NCI-H2227 (cell line): ENCODE results near the gene SLC35F3.
"Not testable (repeated sequence)": the region's sequence is repeated elsewhere in the genome, so short reads cannot be mapped to it uniquely, and the experiment has no call there.

Experiments used
- DNase-seq: peaks from one replicate; lab custom pipeline; 2025; ENCODE audit not compliant: unreplicated experiment; lab: John Stamatoyannopoulos, UW

Gene SLC35F3

GRCh38 chr1:234096161-234096770 is 191.8 kb downstream of the SLC35F3 start:
- no peak for DNase-seq

GRCh38 chr1:234102583-234102982 is 198.1 kb downstream of the SLC35F3 start:
- no peak for DNase-seq

GRCh38 chr1:234103198-234103597 is 198.7 kb downstream of the SLC35F3 start:
- no peak for DNase-seq

DNA sequence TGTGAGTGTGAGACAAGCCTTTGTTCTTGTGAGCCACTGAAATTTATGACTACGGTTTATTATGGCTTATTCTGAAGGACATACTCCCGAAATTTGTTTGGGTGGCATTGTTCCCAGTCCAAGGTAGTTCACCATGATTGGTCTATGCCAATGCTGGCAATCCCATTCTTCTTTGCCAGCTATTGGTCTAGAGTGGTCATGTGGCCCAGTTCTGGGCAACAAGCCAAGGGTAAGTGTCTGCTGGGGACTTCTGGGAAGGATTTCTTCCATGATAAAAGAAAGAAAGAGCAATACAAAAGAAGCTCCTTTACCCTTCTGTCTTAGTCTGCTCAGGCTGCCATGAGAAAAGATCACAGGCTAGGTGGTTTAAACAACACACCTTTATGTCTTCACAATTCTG is 201.6 kb downstream of the SLC35F3 start:
- DNase-seq = no peak

DNA sequence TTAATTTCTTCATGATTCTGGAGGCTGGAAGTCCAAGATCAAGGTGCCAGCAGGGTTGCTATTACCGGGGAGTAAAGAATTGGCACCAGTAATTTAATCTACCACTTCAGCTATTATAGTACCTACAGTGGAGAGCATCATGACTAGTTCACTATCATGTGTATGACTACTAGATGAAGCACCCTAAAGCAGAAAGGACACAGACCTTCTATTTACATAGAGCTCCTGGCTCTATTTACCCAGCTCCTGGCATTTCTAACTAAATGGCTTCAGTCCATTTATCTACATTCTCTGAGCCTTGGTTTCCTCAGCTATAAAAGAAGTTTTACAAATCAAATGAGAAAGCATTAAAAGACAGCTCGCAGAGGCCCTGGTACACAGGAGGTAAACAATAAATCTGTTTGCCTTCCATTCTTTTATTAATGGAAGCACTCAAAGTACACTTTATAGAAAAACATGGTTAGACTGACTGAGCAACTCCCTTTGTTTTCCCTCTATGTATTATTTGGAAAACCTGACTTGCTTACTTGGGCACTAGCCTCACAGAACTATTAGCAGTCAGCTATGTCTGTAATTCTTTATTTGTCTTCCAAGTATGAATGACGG is 203.0 kb downstream of the SLC35F3 start:
- DNase-seq = no peak

DNA sequence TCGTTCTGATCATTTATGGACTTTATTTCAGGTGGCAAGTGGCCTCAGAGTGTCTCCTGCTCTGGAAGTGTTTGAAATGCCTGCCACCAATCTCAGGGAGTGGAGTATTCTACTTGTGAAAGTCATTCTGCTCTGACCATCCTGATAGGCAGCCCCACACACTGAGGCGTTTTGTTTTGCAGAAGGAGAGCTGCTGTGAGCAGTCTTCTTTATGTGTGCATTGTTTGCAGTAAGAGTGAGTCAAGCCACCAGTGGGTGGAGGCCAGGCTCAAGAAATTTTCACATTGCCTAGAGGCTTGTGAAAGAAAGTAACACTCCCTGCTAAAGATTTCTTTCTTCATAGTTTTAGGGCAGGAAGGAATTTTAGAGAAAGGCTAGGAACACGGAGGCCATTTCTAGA is 204.4 kb downstream of the SLC35F3 start:
- DNase-seq = no peak

DNA sequence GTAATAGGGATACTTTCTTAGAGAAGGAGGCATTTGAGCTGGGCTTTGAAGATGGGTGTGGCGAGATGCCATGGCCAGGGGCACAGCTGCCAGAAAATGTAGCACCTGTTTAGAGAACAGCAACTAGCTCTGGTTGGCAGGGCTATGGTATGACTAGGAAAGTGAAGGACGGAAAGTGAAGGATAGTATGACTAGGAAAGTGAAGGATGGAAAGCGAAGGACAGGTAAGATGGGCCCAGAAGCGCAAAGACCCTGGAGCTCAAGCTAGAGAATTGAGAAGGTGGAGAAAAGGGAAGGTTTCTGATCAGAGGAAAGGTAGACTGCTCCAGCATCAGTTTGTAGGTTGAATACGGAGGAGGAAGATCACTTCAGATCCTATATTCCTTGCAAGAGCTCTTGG is 205.4 kb downstream of the SLC35F3 start:
- no peak for DNase-seq

GRCh38 chr1:234111458-234112142 is 207.1 kb downstream of the SLC35F3 start:
- DNase-seq = peak; percentile 15

- DNase-seq = peak; percentile 78
These were observed 210.3 kb downstream of the SLC35F3 start for GRCh38 chr1:234114648-234115307.

- no peak for DNase-seq
These were observed 214.4 kb downstream of the SLC35F3 start for GRCh38 chr1:234118911-234119310.

DNA sequence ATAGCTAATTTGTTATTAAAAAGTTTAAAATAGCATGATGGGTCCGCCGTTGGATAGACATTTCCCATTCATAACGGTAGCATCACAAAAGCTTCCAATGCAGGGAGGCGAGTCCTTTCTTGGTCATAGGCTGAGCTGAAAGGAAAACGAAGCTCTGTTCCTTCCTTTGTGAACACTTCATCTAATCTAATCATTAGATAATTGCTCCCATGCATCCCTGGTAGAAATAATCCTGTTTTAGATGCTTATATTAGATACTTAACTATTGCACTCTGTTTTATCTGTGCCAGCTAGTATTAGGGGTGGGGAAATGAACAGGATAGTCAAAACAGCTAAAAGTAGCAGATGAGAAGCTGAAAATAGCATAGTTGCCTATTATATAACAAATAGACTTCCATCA is 215.0 kb downstream of the SLC35F3 start:
- no peak for DNase-seq

DNA sequence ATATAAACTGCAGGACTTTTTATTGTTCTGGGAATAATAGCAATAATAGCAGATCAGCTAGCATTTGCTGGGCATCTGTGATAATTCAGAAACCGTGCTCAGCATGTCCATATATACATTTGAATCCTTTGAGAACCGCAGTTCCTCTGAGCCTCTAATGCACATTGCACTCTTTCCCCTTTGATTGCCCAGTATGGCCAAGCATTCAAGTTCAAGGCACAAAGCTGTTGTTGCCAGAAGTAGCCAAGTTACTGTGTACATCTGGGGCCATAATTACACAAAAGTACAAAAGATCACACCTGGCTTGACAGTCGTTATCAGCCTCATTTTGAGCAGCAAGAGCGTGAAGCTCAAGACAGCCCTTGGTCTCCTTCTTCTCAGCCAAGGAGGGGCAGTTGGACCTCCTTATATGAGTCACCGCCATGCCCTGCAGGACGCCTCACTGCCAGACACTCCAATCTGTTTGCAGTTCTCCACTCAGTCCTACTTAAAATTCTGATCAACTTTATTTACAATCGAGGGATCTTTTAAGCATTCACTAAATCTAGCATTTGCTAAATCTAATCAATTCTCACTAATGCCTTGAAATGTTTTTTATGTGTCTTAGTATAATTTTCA is 216.0 kb downstream of the SLC35F3 start:
- DNase-seq = no peak

DNA sequence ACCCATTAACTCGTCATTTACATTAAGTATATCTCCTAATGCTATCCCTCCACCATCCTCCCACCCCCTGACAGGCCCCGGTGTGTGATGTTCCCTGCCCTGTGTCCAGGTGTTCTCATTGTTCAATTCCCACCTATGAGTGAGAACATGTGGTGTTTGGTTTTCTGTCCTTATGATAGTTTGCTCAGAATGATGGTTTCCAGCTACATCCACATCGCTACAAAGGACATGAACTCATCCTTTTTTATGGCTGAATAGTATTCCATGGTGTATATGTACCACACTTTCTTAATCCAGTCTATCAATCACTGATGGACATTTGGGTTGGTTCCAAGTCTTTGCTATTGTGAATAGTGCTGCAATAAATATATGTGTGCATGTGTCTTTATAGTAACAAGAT is 217.2 kb downstream of the SLC35F3 start:
- not testable (repeated sequence) for DNase-seq

DNA sequence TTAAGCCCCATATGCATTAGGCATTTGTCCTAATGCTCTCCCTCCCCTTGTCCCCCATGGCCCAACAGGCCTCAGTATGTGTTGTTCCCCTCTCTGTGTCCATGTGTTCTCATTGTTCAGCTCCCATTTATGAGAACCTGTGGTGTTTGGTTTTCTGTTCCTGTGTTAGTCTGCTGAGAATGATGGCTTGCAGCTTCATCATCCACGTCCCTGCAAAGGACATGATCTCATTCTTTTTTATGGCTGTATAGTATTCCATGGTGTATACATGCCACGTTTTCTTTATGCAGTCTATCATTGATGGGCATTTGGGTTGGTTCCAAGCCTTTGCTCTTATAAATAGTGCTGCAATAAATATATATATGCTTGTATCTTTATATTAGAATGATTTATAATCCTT is 218.1 kb downstream of the SLC35F3 start:
- DNase-seq = not testable (repeated sequence)

GRCh38 chr1:234123867-234124266 is 219.4 kb downstream of the SLC35F3 start:
- no peak for DNase-seq

- DNase-seq = no peak
These were observed 220.8 kb downstream of the SLC35F3 start for GRCh38 chr1:234125283-234125682.

DNA sequence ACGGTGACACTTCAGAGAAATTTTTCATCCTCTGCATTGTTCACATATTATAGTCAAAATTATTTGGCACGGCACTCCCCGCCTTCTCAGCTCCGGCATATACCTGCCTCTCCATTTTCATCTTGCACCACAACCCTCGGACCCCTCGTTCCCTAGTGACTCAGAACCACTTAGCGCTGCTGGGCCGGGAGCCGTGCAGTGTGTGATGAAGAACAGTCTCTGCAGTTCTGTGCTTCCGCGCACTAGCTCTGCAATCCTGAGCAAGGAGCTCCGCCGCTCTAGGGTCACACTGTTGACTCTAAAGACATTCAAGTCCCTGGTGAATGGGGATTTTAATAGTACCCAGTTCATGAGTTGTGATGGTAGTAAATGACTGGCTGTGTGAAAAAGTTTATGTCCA is 221.2 kb downstream of the SLC35F3 start:
- no peak for DNase-seq

GRCh38 chr1:234127026-234127671 is 222.7 kb downstream of the SLC35F3 start:
- no peak for DNase-seq

GRCh38 chr1:234132795-234133194 is 228.3 kb downstream of the SLC35F3 start:
- DNase-seq = no peak

DNA sequence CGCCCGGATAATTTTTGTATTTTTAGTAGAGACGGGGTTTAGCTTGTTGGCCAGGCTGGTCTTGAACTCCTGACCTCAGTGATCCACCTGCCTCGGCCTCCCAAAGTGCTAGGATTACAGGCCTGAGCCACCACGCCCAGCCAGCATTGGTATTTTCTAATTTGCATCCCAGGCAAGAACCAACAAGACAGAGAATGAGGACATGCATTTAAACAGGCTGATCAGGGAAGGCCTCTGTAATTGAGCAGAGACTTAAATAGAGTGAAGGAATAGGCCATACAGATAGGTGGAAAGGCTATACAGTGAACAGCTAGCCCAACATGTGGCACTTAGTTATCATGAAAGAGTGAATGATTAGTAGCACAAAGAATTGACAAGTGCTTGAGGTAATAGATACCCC is 230.4 kb downstream of the SLC35F3 start:
- no peak for DNase-seq

DNA sequence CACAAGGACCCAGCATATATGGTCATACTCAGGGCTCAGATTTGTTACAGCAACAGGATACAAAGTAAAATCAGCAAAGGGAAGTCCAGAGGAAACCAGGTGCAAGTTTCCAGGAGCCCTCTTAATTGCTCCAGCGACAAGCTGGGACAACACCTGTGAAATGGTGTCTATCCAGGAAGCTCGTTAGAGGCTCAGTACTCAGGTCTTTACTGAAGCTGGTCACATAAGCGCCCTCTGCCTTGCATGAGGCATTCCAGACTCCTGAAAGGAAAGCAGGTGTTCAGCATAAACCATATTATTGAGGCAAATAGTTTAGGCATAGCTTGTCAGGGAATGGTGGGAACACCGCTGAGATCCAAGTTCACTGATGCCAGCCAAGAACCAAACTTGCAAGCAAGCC is 231.0 kb downstream of the SLC35F3 start:
- DNase-seq = no peak
